NCI-H2107 (cell line): ENCODE results near the gene SUGCT.
"Not testable (repeated sequence)": the region's sequence is repeated elsewhere in the genome, so short reads cannot be mapped to it uniquely, and the experiment has no call there.

Experiments used
- DNase-seq: peaks from one replicate; lab custom pipeline; 2025; lab: John Stamatoyannopoulos, UW

SUGCT gene

DNA sequence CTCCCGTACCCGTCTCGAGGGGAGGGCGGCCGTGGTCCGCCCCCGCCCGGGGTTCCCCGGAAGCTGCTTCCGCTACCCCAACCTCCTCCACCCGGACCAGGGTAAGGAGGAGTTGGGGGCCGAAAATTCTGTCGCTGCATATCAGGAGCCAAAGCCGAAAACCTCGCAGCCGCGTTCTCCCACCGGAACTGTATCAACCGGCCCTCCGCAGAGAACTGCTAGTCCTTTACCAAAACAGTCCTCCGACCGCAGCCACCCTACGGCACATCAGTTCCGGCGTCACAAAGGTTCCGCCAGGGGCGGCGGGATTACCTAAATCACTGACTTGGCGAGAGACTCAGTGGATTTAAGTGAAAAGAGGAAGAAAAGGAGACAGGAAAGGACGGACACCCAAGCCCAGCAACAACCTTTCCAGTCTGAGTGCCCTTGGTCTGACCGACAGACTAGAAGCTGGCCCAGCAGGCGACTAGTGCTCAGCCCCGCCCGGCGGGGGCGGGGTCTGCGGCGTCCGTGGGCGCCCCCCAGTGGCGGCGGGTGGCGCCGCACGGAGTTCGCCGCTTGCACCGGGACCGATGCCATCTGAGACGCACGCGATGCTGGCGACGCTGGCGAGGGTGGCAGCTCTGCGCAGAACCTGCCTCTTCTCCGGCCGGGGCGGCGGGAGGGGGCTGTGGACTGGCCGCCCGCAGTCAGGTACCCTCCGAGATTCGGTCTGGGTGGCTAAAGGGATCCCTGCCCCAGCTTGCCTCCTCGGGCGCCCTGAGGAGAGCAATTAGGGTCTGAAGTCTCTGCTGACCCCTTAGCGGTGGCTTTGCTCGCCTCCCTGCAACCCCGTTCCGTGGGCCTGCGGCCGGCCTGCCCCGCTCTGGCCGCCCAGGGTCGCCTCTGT, at the start of gene SUGCT, which contains the start of gene MPLKIP:
Gene SUGCT, plus strand, starts transcription at position 578 of the 889 bp plus-strand sequence.
Gene MPLKIP, minus strand, starts transcription at position 195 of the 889 bp plus-strand sequence. Its CDS starts 55 bp downstream, at position 140.
- peak; percentile 82 for DNase-seq

DNA sequence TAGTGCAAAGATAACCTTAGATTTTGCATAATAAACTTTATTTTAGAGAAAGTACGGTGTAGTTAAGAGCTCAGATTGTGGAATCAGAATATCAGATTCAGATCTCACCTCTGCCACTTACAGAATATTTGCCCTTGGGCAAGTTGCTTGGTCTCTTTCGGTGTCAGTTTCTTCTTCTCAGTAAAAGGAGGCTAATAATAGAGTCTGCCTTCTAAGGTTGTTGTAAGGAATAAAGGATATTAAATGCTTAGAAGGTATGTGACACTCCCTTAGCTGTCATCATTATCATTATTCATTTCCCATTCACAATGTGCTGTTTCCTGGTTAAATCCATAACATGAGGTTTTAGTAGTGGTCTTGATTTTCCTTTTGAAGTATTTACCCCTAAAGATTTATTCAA, 42.6 kb upstream of the SUGCT start:
- no peak for DNase-seq

DNA sequence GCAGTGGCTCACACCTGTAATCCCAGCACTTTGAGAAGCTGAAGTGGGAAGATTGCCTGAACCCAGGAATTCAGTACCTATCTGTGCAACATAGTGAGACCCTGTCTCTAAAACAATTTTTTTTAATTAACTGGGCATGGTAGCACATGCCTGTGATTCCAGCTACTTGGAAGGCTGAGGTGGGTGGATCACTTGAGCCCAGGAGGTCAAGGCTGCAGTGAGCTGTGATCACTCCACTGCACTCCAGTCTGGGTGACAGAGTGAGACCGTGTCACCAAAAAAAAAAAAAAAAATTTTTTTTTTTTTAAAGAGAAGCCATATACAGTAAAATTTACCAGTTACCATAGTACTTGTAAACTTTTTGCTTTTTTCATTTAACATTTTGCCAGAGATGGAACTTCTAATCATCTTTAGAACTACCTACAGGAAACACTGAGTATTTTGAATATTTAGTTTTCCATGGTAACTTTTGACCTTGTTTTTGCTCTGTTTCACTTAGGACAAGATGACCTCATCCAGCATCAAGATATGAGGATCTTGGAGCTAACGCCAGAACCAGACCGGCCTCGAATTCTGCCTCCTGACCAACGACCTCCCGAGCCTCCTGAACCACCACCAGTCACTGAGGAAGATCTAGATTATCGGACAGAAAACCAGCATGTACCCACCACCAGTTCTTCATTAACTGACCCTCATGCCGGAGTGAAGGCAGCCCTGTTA, 41.0 kb upstream of the SUGCT start:
- DNase-seq: no peak

DNA sequence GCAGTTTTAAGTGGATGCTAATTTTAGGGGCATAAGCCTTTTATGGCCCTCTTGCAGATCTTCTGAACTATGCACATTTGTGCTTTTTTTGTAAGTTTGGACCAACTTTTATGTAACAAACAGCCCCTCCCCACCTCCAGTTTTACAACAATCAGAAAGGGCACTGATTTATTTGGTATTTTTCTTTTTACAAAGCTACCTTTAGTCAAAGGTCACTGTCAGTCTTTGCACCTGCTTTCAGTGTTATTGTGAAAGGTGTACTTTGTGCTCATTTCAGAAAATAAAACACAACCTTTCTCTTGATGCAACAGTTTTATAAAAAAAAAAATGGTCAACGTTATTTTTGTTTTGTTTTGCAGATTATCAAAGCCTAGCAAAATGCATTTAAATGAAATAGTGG, 39.6 kb upstream of the SUGCT start:
- DNase-seq: no peak

DNA sequence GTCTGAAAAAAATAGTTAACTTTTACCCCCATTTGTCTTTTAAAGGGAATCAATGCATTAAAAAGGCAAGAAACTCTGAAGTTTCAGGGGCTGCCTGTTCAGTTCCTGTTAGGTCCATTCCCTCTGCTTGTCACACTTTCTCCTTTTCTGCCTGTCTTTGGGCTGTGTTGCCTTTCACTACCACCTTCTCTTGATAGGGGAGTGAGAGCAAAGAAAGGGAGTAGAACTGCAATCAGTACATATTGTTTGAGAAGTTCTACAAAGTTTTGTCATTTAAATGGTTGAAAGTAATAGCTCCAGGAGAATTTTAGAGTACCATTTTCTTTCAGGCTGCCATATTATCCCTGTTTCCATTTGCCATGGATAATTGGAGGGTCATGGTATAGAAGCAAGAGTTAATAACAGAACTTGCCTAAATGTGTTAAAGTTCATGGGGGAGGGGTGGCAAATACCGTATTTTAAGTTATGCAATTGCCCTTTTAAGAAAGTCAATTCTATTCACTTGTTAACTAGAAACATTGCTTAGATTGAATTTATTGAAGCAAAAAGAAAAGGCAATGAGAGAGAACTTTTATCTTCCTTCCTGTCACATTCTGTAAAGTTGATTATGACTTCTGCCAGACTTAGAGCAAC, 39.0 kb upstream of the SUGCT start:
- DNase-seq: no peak

DNA sequence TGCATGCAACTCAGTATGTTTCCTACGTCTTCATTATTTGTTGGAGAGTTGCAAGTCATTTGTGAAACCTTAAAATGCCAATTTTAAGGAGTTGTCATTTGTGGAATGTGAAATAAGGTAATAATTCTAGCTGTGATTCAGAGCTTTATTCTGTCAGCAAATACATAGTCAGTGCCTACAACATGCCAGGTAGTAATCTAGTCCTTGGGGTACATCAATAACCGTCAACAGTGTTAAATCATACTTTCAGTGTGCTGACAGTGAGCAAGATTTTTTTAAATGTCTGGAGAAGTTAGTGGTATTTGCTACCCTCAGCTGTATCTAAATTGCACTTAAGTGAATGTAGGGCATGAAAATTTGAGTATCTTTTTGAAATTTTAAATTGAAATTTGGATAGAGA, 37.1 kb upstream of the SUGCT start:
- no peak for DNase-seq

DNA sequence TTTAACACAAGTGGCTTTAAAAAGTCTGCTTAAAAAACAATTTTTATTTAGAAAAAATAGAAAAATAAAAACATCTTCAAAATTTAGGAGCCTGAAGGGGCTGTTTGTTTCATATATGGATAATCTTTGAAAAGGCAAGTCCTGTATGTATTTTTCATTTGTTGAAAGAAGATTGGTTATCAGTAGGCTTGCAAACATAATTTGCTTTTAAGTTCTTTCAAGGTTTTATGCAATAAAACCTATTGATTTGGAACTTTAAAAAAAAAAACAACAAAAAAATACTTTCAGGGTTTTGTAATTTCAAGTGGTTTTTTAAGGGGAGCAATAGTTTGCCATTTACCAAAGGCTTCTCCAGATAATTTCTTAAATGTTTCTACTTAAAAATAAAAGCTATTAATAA, 36.0 kb upstream of the SUGCT start:
- no peak for DNase-seq

DNA sequence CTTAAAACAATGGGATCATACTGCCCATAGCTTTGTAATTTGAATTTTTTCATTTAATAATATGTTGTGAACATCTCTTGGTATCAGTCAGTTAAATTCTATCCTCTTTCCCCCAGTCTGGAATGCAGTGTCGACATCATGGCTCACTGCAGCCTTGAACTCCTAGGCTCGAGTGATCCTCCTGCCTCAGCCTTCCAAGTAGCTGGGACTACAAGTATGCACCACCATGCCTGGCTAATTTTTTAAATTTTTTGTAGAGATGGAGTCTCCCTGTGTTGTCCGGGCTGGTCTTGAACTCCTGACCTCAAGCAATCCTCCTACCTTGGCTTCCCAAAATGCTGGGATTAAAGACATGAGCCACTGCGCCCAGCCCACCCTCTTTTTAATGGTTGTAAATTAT, 35.0 kb upstream of the SUGCT start:
- no peak for DNase-seq

DNA sequence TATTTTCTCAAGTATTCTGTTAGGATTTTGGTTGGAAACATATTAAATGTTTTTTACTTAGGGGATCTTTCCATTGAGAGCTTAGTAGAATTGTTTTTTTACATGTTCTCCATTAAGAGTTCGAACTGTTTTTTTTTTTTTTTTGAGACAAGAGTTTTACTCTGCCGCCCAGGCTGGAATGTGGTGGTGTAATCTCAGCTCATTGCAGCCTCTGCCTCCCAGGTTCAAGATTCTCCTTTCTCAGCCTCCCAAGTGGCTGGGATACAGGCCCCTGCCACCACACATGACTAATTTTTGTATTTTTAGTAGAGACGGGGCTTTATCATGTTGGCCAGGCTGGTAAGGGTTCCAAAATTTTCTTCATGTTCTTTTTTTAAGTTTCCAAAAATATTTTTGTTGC, 33.6 kb upstream of the SUGCT start:
- no peak for DNase-seq

DNA sequence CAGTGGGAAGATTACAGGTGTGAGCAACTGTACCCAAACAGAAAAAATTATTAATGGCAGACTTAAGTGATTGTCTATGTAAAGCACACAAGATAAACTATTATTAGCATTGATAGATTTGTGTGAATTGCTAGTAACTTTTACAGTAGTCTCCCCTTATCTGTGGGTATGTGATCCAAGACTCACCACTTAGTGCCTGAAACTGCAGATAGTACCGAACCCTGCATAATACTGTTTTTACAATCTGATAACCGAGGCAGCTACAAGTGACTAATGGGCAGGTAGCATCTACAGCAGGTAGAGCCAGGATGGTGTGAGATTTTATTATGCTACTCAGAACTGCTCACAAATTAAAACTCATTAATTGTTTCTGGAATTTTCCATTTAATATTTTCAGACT, 31.9 kb upstream of the SUGCT start:
- DNase-seq: no peak

DNA sequence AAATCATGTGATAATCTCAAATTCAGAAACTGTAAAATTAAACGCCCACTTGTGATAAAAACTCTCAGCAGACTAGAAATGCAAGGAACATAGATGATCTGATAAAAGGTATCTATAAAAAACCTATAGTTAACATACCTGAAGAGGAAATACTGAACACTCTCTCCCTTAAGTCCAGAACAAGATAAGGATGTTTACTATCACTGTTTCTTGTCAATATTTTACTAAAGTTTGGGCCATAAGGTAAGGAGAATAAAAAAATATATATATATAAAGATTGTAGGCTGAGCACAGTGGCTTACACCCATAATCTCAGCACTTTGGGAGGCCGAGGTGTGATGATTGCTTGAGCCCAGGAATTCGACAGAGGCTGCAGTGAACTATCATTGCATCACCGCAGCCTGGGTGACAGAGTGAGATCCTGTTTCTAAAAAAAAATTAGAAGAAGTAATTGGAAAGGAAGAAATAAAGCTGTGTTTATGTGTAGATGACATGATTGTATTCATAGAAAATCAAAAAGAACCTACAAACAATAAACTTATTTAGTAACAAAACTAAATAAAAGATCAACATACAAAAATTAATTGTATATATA, 28.8 kb upstream of the SUGCT start:
- no peak for DNase-seq

DNA sequence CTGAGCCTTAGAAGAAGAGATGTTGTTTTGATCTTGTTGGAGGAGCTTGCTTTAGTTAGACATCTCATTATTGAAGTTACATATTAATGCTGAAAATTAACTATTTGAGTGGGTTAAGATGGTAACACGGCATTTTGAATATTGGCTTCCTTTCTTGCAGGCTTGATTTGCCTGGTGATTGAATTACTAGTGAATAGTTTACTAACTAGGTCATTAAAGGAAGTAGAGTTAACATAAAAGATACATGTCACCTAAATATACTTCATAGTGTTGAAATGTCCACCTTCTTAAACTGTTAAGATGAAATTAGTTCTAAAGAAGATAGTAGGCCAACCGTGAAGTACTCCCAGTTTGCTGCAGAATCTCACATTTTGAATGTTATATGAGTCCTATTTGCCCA, 18.9 kb upstream of the SUGCT start:
- DNase-seq: no peak

DNA sequence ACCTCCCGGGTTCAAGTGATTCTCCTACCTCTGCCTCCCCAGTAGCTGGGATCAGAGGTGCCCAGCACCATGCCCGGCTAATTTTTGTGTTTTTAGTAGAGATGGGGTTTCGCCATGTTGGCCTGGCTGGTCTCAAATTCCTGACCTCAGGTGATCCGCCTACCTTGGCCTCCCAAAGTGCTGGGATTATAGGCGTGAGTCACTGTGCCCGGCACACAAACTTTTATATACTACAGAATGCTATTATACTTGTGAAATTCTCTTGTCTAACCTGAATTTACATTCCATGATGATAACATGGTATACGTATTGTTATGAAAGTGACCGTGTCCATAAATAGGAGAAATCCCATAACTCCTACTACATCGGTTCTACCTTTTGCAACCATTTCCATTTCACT, 17.6 kb upstream of the SUGCT start:
- DNase-seq: not testable (repeated sequence)

DNA sequence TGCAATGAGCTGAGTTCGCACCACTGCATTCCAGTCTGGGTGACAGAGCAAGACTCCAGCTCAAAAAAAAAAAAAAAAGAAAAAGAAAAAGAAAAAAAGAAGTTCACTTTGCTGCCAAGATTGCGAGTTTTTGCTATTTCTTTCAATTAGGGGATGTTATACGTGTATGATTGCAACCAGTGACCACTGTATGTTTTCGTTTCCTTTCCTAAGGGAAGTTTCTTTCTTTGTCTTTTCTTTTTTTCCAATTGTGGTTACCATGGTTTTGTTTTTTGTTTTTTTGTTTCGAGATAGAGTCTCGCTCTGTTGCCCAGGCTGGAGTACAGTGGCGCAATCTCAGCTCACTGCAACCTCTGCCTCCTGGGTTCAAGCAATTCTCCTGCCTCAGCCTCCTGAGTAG, 16.6 kb upstream of the SUGCT start:
- DNase-seq: not testable (repeated sequence)

DNA sequence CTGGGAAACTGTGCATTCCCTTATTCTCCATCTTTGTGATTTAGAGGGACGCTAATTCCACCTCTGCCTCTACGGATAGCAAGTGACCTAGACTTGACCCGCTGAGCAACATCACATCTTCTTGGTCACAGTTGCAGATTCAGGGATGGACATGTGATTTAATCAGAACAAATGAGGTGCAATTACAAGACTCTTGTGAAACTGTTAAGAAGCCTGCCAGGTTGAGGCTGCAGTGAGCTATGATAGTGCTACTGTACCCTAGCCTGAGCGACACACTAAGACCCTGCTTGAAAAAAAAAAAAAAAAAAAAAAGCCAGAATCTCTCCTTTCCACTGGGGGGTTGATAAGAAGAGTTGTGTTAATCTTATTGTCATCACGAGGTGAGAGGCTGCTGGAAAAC, 14.8 kb upstream of the SUGCT start:
- no peak for DNase-seq

DNA sequence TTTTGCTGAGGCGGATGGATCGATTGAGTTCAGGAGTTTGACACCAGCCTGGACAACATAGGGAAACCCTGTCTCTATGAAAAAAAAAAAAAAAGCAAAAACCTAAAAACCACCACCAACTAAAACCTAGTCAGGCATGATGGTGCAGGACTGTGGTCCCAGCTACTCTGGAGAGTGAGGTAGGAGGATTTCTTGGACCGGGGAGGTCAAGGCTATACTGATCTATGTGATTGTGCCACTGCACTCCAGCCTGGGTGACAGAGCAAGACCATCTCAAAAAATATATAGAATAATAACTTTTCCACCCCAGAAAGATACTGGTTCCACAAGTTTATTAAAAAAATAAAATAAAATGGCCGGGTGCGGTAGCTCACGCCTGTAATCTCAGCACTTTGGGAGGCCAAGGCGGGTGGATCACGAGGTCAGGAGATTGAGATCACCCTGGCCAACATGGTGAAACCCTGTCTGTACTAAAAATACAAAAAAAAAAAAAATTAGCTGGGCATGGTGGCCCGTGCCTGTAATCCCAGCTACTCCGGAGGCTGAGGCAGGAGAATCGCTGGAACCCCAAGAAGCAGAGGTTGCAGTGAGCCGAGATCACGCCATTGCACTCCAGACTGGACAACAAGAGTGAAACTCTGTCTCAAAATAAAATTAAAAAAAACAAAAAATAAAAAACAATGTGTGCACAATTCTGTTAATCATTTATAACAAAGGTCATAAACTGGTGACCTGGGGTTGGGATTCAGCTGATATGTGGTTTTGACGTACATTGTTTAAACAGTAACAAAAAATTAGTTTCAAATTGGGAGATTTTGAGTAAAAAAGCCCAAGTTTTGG, 12.5 kb upstream of the SUGCT start:
- DNase-seq: not testable (repeated sequence)

DNA sequence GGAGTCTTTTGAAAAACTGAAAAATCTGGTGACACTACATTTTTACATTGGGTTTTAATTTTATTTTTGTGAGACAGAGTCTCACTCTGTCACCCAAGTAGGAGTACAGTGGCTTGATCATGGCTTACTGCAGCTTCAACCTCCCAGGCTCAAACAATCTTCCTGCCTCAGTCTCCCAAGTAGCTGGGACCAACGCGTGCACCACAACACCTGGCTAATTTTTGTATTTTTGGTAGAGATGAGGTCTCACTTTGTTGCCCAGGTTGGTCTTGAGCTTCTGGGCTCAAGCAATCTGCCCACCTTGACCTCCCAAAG, 11.9 kb upstream of the SUGCT start:
- no peak for DNase-seq

DNA sequence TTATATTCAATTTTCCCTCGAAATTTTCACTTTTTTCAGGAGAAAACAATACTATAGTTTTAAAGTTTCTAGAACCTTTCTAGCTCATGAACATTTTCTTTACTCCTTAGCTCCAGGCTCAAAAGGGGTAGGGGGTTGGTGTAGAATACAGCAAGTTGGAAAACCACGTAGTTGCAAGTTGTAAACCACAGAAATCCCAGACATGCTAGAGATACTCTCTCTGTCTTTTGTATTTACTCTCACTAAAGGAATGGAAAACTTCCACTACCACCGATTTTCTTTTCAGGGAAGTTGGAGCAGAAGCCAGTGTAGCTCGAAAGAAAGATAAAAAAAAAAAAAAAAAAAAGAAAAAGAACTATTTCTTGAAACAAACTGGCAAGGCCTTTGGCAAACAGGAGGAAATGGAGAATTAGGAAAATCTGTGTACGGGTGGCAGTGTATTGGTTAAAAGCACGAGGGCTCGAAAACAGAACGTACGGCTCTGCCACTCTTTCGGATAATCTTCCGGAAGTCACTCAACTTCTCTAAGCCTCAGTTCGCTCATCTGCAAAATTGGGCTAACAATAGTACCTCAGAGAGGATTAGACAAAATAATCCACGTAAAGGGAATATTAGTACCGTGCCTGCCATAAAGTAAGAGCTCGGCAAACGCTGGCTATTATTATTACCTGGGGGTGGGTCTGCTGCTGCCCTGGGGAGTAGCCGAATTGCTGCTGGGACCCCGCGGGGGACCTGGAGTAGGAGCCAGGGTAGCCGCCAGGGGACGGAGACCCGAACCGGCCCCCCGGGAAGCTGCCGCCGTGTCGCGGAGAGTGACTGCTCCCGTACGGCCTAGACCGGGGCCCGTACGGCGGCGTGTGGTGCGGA, 1.0 kb upstream of the SUGCT start:
- no peak for DNase-seq

DNA sequence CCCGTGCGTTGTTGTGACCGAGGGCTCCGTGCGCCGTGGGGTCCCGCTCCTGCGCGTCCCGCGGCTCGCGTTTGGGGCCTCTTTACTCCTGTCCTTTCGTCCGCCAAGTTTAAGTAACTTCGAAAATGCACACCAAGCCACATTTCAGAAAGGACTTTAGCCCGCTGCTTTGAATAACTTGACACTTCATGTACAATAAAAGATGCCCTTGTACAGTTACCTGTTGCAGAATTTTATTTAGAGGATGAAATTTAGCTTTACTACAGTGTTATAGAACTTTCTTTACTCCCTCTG, 459 bp downstream of the SUGCT start:
- DNase-seq: no peak

DNA sequence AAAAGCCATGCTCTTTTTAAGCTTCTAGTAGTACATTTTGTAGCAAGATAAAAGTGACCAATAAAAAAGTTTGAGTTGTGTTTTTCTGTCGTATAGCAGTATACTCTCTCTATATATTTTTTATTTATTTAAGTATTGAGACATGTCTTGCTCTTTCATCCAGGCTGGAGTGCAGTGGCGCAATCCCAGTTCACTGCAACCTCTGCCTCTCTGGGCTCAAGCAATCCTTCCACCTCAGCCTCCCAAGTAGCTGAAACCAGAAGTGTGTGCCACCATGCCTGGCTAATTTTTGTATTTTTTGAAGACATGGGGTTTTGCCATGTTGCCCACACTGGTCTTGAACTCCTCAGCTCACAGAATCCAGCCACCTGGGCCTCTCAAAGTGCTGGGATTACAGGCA, 2.8 kb downstream of the SUGCT start:
- no peak for DNase-seq

DNA sequence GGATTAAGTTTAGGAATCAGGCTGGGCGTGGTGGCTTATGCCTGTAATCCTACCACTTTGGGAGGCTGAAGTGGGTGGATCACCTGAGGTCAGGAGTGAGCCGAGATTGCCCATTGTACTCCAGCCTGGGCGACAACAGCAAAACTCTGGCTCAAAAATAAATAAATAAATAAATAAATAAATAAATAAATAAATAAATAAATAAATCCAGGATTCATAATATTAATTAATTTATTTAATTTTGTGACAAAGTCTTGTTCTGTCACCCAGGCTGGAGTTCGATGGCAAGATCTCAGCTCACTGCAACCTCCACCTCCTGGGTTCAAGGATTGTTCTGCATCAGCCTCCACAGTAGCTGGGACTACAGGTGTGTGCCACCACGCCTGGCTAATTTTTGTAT, 4.2 kb downstream of the SUGCT start:
- DNase-seq: no peak
